Activated B cell treated with CpG ODN at 0.5 μM for 24 hours (primary cell): ENCODE results near the gene DNAI4. TPM values are rescaled to one million over a fixed set of nuclear protein-coding genes. Genes with fewer than 3 reads are reported as not detected.

ENCODE experiments used
- ATAC-seq: fragments of 200-7000 bp; cut with Tn5 transposase; one replicate; pipeline ENCODE4 v1.10.0; 2021; ENCODE audit warnings: low read depth, mild to moderate bottlenecking, moderate library complexity
- CTCF ChIA-PET: fragments of 350-600 bp; sonication (Branson Sonifier 250); formaldehyde crosslinking; loops from one replicate; lab custom pipeline; 2021; ENCODE audit warnings: antibody characterized with exemption; lab: Charles Lee
- POLR2A ChIA-PET: fragments of 350-600 bp; sonication (Branson Sonifier 250); formaldehyde crosslinking; loops from one replicate; lab custom pipeline; 2021; ENCODE audit warnings: antibody characterized with exemption; lab: Charles Lee
- DNase-seq: peaks from one replicate; pipeline ENCODE4 v3.0.0; 2022
- H3K27ac Mint-ChIP-seq: one replicate; pipeline ENCODE4 v1.8.0; 2020; ENCODE audit warnings: mixed read lengths
- H3K27me3 Mint-ChIP-seq: one replicate; pipeline ENCODE4 v1.8.0; 2021; ENCODE audit warnings: mixed read lengths
- H3K36me3 Mint-ChIP-seq: one replicate; pipeline ENCODE4 v1.8.0; 2021; ENCODE audit warnings: low read depth, mixed read lengths
- H3K4me1 Mint-ChIP-seq: one replicate; pipeline ENCODE4 v1.8.0; 2021; ENCODE audit warnings: mixed read lengths
- H3K4me3 Mint-ChIP-seq: one replicate; pipeline ENCODE4 v1.8.0; 2020; ENCODE audit warnings: mild to moderate bottlenecking, mixed read lengths
- H3K9me3 Mint-ChIP-seq: one replicate; pipeline ENCODE4 v1.8.0; 2020; ENCODE audit warnings: mixed read lengths
- CTCF ChIP-seq: fragments of 200-600 bp; IDR thresholded peaks from one replicate; pipeline ENCODE4 v1.8.0; 2022; ENCODE audit warnings: antibody characterized with exemption, mild to moderate bottlenecking
- intact Hi-C: fragments of 100-400 bp; cut with micrococcal nuclease; formaldehyde crosslinking; loops from one replicate; pipeline ENCODE4 v1.15.1; 2024
- total RNA-seq: library from RNA; stranded (reverse); gene quantifications from 2 replicates; pipeline ENCODE4 v1.2.3, GENCODE V29; 2022

Gene DNAI4
- total RNA-seq, 1 donor from 2014 or later, result 0.75 TPM

- intact Hi-C loops, result no loop called here
- POLR2A ChIA-PET, result interaction anchor here (0.8 kb wide), 1 partner anchor 12 kb away, joined by 3 read pairs; no protein-coding TSS in a partner anchor
- no peak overlapping the region for H3K27ac Mint-ChIP-seq
- no peaks in the 10 kb centered on the region for H3K27me3 Mint-ChIP-seq
- H3K4me3 Mint-ChIP-seq, result no peak overlapping the region
- H3K36me3 Mint-ChIP-seq, result peaks cover 57% of the 10 kb centered on the region
- ATAC-seq (no peak), DNase-seq (no peak)
- no peaks in the 10 kb centered on the region for H3K9me3 Mint-ChIP-seq
- CTCF ChIA-PET, result no interaction called here
- no peak for TF ChIP-seq CTCF
- peaks cover 13% of the 10 kb centered on the region for H3K4me1 Mint-ChIP-seq
These were observed 18.8 kb upstream of the DNAI4 start for GRCh38 chr1:66943361-66943969.

GRCh38 chr1:66940981-66941380, 16.3 kb upstream of the DNAI4 start:
- Mint-ChIP-seq H3K4me3 (no peak overlapping the region), H3K27ac (no peak overlapping the region), H3K9me3 (no peaks in the 10 kb centered on the region), H3K27me3 (no peaks in the 10 kb centered on the region), H3K4me1 (peaks cover 30% of the 10 kb centered on the region), H3K36me3 (peaks cover 39% of the 10 kb centered on the region)
- intact Hi-C loops, result loop anchor here (1.0 kb wide), 1 partner anchor 8 kb away; no protein-coding TSS in a partner anchor
- ChIA-PET POLR2A (interaction anchor here (1.0 kb wide), 1 partner anchor 17 kb away, joined by 3 read pairs; the partner anchor contains the start of genes DNAI4 and MIER1), CTCF (no interaction called here)
- DNase-seq (no peak), ATAC-seq (no peak)
- TF ChIP-seq CTCF, result no peak

GRCh38 chr1:66938613-66939012, 14.0 kb upstream of the DNAI4 start:
- ChIA-PET CTCF (no interaction called here), POLR2A (no interaction called here)
- Mint-ChIP-seq H3K27ac (no peak overlapping the region), H3K4me3 (no peak overlapping the region), H3K36me3 (peaks cover 36% of the 10 kb centered on the region), H3K27me3 (no peaks in the 10 kb centered on the region), H3K9me3 (no peaks in the 10 kb centered on the region), H3K4me1 (peaks cover 51% of the 10 kb centered on the region)
- TF ChIP-seq CTCF, result no peak
- intact Hi-C loops, result loop anchor here (5.0 kb wide), 1 partner anchor 59 kb away; no protein-coding TSS in a partner anchor
- no peak for ATAC-seq
- DNase-seq, result no peak

- Mint-ChIP-seq H3K4me1 (peaks cover 57% of the 10 kb centered on the region), H3K9me3 (no peaks in the 10 kb centered on the region), H3K27ac (no peak overlapping the region), H3K36me3 (peaks cover 33% of the 10 kb centered on the region), H3K27me3 (no peaks in the 10 kb centered on the region), H3K4me3 (no peak overlapping the region)
- DNase-seq (no peak), ATAC-seq (no peak)
- POLR2A ChIA-PET, result no interaction called here
- intact Hi-C loops, result loop anchor here (5.0 kb wide), 1 partner anchor 60 kb away; no protein-coding TSS in a partner anchor
- no peak for TF ChIP-seq CTCF
- CTCF ChIA-PET, result no interaction called here
These were observed 13.0 kb upstream of the DNAI4 start for GRCh38 chr1:66937529-66938234.
